Gastroesophageal sphincter (tissue), 3 donors: ENCODE data around the gene MYT1.

Source experiments
- CTCF ChIP-seq, 4 experiments: fragments of 200-600 bp in 2 of 4; fragments of 450-650 bp in 2 of 4; sonication (generic) in 1 of 4; IDR thresholded peaks; one replicate each; pipeline ENCODE4 v1.5.1; 2017 to 2019; ENCODE audit warnings: antibody characterized with exemption in 4 of 4, mild to moderate bottlenecking in 2 of 4, moderate library complexity in 2 of 4
- POLR2AphosphoS5 ChIP-seq: sonication (generic); formaldehyde crosslinking; IDR thresholded peaks from one replicate; pipeline ENCODE4 v1.6.1; 2017; ENCODE audit warnings: antibody characterized with exemption

GRCh38 chr20:64149141-64149540, 15.1 kb upstream of the MYT1 start:
- TF ChIP-seq CTCF (IDR thresholded peaks at IDR 0.05) (no peak), POLR2AphosphoS5 (no peak)
